Stomach (tissue), 9 donors: ENCODE data around the gene THSD4. TPM values are rescaled to one million over a fixed set of nuclear protein-coding genes. Genes with fewer than 3 reads are reported as not detected.

ENCODE experiments used
- DNase-seq, 2 donors: peaks; one replicate each; pipeline versions ENCODE4 v3.0.0 to v3.0.0-alpha.2; 2013 to 2019
- H3K27ac ChIP-seq, 5 donors: fragments of 200-600 bp in 4 of 5; sonication (generic) in 4 of 5; one replicate each; pipeline ENCODE4 v1.5.1; 2013 to 2019; ENCODE audit warnings: mild to moderate bottlenecking in 1 of 5, moderate library complexity in 1 of 5
- H3K27me3 ChIP-seq, 3 donors: fragments of 200-600 bp; sonication (generic); one replicate each; pipeline ENCODE4 v1.5.1; 2017 to 2019; ENCODE audit warnings: mixed run types in 1 of 3
- H3K36me3 ChIP-seq, 4 donors: fragments of 200-600 bp; sonication (generic); 1 replicate in 3 of 4; 2 replicates in 1 of 4; pipeline ENCODE4 v1.5.1; 2016 to 2019
- H3K4me1 ChIP-seq, 4 donors: fragments of 200-600 bp; sonication (generic); one replicate each; pipeline ENCODE4 v1.5.1; 2016 to 2019
- H3K4me3 ChIP-seq, 4 donors: fragments of 200-600 bp; sonication (generic) in 3 of 4; one replicate each; pipeline ENCODE4 v1.5.1; 2016 to 2019; ENCODE audit warnings: mild to moderate bottlenecking in 1 of 4
- H3K9me3 ChIP-seq, 4 donors: fragments of 200-600 bp; sonication (generic); one replicate each; pipeline ENCODE4 v1.5.1; 2016 to 2019
- EP300 ChIP-seq: sonication (generic); formaldehyde crosslinking; IDR thresholded peaks from one replicate; pipeline ENCODE4 v1.6.1; 2017; ENCODE audit warnings: antibody characterized with exemption
- POLR2A ChIP-seq, 4 donors: fragments of 450-650 bp; IDR thresholded peaks; one replicate each; pipeline ENCODE4 v1.6.1; 2016; ENCODE audit warnings: antibody characterized with exemption in 4 of 4, control low read depth in 2 of 4, mild to moderate bottlenecking in 1 of 4, moderate library complexity in 1 of 4
- POLR2AphosphoS5 ChIP-seq, 3 donors: sonication (generic); formaldehyde crosslinking; IDR thresholded peaks; one replicate each; pipeline ENCODE4 v1.6.1; 2016; ENCODE audit warnings: antibody characterized with exemption in 3 of 3
- WGBS, 5 donors: extraction: QIAGEN DNeasy Blood & Tissue Kit in 3 of 5; methylation state at CpG; one replicate each; pipeline versions ENCODE4 v1.1.5 to v1.1.7; 2013 to 2018; 5-methylcytosine and 5-hydroxymethylcytosine counted together
- intact Hi-C: fragments of 100-400 bp; cut with DNase I; formaldehyde crosslinking; loops from one replicate; pipeline ENCODE4 v1.15.1; 2023; ENCODE audit warnings: low total_unique reads
- polyA plus RNA-seq, 3 donors: library from polyadenylated mRNA; stranded (reverse); fragments of 200-250 nt; gene quantifications; one replicate each; pipeline ENCODE4 v1.2.3, GENCODE V29; 2013
- total RNA-seq, 5 donors: library from RNA; depleted of rRNA; stranded (reverse); fragments of >200 nt; gene quantifications; one replicate each; pipeline versions ENCODE4 v1.1.0 to v1.2.3, GENCODE V29; 2014 to 2016
- TF ChIP-seq, protein P1 (sequence below), 7 experiments: fragments of 450-650 bp in 4 of 7; fragments of 200-600 bp in 3 of 7; sonication (generic) in 3 of 7; IDR thresholded peaks; one replicate each; pipeline ENCODE4 v1.5.1; 2016 to 2019; ENCODE audit warnings: antibody characterized with exemption in 7 of 7, control low read depth in 2 of 7, mild to moderate bottlenecking in 1 of 7
- donor health status: healthy with polysubstance abuse.
- donor health status: Bipolar disorder and iron deficiency.
- donor health status: healthy.

THSD4 gene
- total and polyA plus RNA-seq, 8 donors, result 1.8 to 79.4 (median 22.0) TPM

DNA sequence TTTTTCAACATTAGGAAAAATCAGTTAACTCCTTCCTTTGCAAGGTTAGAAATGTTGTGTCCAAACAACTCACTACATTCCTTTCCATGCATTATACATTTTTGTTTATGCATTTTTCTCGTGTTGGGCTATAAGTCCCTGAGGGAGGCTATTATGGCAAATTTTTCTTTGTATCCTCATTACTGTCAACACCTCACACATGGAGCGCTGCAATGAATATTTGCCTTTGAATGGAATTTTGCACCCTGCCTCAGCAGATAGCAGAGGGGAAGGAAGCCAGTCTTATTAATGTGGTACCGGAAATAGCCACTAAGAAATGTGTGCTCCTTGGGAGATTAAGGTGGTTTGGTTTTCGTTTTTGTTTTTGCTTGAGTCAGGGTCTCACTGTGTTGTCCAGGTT lies 134.7 kb downstream of the THSD4 start:
- Histone ChIP-seq H3K27ac (no peak overlapping the region), H3K36me3 (no peaks in the 10 kb centered on the region), H3K4me1 (peaks cover 0 to 16% (median 3%) of the 10 kb centered on the region in 4 donors), H3K4me3 (no peak overlapping the region), H3K27me3 (no peaks in the 10 kb centered on the region), H3K9me3 (no peaks in the 10 kb centered on the region)
- DNase-seq, result no peak
- intact Hi-C loops, result no loop called here
- WGBS, 5 donors, result 69 to 88% (median 80%) methylated on average over 4 of the region's 4 CpGs
- TF ChIP-seq EP300 (no peak), POLR2AphosphoS5 (IDR thresholded peaks at IDR 0.05) (no peak), POLR2A (IDR thresholded peaks at IDR 0.05) (no peak)
- TF ChIP-seq, protein P1, sequence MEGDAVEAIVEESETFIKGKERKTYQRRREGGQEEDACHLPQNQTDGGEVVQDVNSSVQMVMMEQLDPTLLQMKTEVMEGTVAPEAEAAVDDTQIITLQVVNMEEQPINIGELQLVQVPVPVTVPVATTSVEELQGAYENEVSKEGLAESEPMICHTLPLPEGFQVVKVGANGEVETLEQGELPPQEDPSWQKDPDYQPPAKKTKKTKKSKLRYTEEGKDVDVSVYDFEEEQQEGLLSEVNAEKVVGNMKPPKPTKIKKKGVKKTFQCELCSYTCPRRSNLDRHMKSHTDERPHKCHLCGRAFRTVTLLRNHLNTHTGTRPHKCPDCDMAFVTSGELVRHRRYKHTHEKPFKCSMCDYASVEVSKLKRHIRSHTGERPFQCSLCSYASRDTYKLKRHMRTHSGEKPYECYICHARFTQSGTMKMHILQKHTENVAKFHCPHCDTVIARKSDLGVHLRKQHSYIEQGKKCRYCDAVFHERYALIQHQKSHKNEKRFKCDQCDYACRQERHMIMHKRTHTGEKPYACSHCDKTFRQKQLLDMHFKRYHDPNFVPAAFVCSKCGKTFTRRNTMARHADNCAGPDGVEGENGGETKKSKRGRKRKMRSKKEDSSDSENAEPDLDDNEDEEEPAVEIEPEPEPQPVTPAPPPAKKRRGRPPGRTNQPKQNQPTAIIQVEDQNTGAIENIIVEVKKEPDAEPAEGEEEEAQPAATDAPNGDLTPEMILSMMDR (IDR thresholded peaks at IDR 0.05), result no peak

DNA sequence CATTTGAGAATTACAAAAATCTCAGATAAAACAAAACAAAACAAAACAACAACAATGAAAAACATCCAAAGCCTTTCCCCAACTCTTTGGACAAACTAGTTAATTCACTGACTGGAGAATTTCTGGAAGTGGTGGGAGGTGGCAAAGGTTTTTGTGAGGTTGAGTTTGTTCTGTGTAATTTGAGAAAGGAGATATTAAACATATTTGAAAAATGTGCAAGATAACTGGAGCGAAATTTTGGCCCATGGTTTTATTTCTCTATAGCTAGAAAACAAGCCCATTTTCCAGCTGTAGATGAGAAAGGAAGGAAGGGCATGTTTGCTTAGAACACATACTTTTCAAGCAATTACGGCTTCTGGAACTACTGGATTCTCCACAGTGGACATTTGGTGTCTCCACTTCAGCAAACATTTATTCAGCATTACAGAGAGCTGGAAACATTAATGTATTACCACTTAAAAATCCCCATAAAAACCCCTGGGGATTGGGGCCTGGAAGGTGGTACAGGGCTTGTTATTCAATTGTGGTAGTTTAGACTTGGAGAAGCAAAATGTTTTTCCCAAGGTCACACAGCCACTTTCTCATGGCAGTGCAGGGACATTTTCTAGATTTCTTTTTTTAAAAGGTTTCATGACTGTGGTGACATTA lies 135.8 kb downstream of the THSD4 start:
- Histone ChIP-seq H3K4me3 (no peak overlapping the region), H3K27ac (no peak overlapping the region), H3K27me3 (no peaks in the 10 kb centered on the region), H3K36me3 (no peaks in the 10 kb centered on the region), H3K4me1 (peaks cover 0 to 26% (median 6%) of the 10 kb centered on the region in 4 donors), H3K9me3 (no peaks in the 10 kb centered on the region)
- WGBS, 5 donors, result 61 to 76% (median 64%) methylated on average over 2 of the region's 2 CpGs
- intact Hi-C loops, result no loop called here
- peak in 1 of 2 donors; percentile 51 for DNase-seq
- no peak for TF ChIP-seq EP300
- no peak for TF ChIP-seq POLR2AphosphoS5 (IDR thresholded peaks at IDR 0.05)
- TF ChIP-seq, protein P1 (IDR thresholded peaks at IDR 0.05), result no peak
- no peak for TF ChIP-seq POLR2A (IDR thresholded peaks at IDR 0.05)

DNA sequence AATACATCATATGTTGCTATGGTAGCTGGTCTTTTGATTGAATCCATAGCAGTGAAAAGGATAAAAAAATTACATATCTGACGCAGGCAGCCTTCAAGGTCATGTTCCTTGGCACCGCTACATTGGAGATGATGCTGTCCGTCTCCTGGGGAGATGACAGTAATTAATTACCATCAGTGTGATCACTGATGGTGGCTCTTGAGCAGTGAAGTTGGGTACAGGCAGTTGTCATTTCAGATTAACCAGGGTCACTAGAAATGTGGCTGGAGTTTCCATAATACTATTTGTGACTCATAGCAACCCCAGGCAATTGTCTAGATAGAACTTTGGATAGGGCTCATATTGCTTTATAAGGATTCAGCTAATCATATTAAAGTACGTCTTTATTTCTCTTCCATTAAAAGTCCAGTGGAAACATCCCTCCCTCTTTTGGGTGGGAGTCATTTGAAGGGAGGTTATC lies 136.3 kb downstream of the THSD4 start:
- peak overlapping the region in 1 of 5 donors; percentile 18 for H3K27ac ChIP-seq
- no peaks in the 10 kb centered on the region for H3K36me3 ChIP-seq
- H3K27me3 ChIP-seq, result no peaks in the 10 kb centered on the region
- DNase-seq, result no peak
- no peaks in the 10 kb centered on the region for H3K9me3 ChIP-seq
- WGBS, 5 donors, result 70 to 90% (median 79%) methylated on average over 4 of the region's 4 CpGs
- peaks cover 0 to 26% (median 6%) of the 10 kb centered on the region in 4 donors for H3K4me1 ChIP-seq
- no peak for TF ChIP-seq POLR2A (IDR thresholded peaks at IDR 0.05)
- TF ChIP-seq, protein P1 (IDR thresholded peaks at IDR 0.05), result no peak
- TF ChIP-seq POLR2AphosphoS5 (IDR thresholded peaks at IDR 0.05), result no peak
- TF ChIP-seq EP300, result no peak
- intact Hi-C loops, result no loop called here
- no peak overlapping the region for H3K4me3 ChIP-seq

DNA sequence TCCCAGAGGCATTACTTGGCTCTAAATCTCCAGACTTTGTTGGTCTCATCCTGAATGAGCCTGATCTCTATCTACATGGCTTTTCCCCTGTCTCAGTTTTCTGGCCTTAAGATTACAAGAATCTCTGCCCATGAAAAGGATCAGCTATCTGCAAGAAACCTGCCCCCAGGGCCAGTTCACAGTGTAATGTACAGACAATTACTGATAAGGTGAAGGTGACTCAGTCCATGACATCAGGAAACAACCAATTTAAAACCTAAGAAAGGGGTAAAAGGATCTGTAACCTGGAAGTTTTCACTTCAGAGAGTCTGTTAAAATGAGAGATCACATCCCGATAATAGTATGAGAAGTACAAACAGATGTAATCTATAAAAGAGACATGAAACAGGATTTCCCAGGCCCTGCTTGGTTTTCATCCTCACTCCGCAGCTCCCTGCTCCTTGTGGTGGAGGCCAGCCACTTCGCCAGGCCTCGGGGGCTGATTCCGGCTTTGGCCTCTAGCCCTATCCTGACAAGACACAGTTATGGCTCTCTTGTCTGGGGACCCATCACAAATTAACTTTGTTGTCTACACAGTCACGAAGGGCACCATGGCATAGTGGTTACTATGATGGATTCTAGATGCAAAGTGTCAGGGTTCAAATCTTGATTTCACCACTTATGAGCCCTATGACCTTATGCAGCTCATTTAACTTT lies 136.9 kb downstream of the THSD4 start:
- intact Hi-C loops, result no loop called here
- no peaks in the 10 kb centered on the region for H3K36me3 ChIP-seq
- H3K4me3 ChIP-seq, result no peak overlapping the region
- peak overlapping the region in 1 of 5 donors; percentile 18 for H3K27ac ChIP-seq
- TF ChIP-seq POLR2AphosphoS5 (IDR thresholded peaks at IDR 0.05), result no peak
- no peak for TF ChIP-seq EP300
- TF ChIP-seq, protein P1 (IDR thresholded peaks at IDR 0.05), result no peak
- no peak for TF ChIP-seq POLR2A (IDR thresholded peaks at IDR 0.05)
- no peaks in the 10 kb centered on the region for H3K27me3 ChIP-seq
- DNase-seq, result peak in 1 of 2 donors; percentile 64
- no peaks in the 10 kb centered on the region for H3K9me3 ChIP-seq
- H3K4me1 ChIP-seq, result peaks cover 0 to 26% (median 6%) of the 10 kb centered on the region in 4 donors
- 73 to 86% (median 83%) methylated on average over 6 of the region's 6 CpGs for WGBS, 5 donors
